Mesangial cell (primary cell): Measurements from ENCODE around the gene GAPDH. TPM values are rescaled to one million over a fixed set of nuclear protein-coding genes. Genes with fewer than 3 reads are reported as not detected.

Source experiments
- total RNA-seq: library from RNA; depleted of rRNA; stranded (reverse); fragments of >200 nt; gene quantifications from 2 replicates; pipeline ENCODE4 v1.2.3, GENCODE V29; 2015

GAPDH gene
- 5,203 and 7,437 TPM in 2 replicates for total RNA-seq

GRCh38 chr12:6533923-6534694 lies at the start of gene GAPDH:
Gene GAPDH, plus strand, starts transcription at chr12:6534517. Its CDS starts 316 bp downstream, at chr12:6534833.

GRCh38 chr12:6492838-6493496 lies 41.4 kb upstream of the GAPDH start, which contains the start of gene MRPL51:
Gene MRPL51, minus strand, starts transcription at chr12:6493262. Its CDS starts 126 bp downstream, at chr12:6493136.

GRCh38 chr12:6493497-6494257 lies 40.6 kb upstream of the GAPDH start, which contains the start of gene NCAPD2:
Gene NCAPD2, plus strand, starts transcription at chr12:6494102. Its CDS starts 997 bp downstream, at chr12:6495099.

Other genes with a start within 250 kb of the GAPDH start
- gene PLEKHG6, start 223.8 kb upstream of the GAPDH start, total RNA-seq = 0.65 and 1.3 TPM in 2 replicates
- gene TNFRSF1A, start 192.4 kb upstream of the GAPDH start, total RNA-seq = 219 and 360 TPM in 2 replicates
- 5.9 and 63.5 TPM in 2 replicates for gene SCNN1A, start 159.0 kb upstream of the GAPDH start, total RNA-seq
- 89.3 and 169 TPM in 2 replicates for gene LTBR, start 150.4 kb upstream of the GAPDH start, total RNA-seq
- 0.51 TPM in 1 of 2 replicates, not detected in the other for gene CD27, start 89.6 kb upstream of the GAPDH start, total RNA-seq
- gene TAPBPL, start 82.5 kb upstream of the GAPDH start, total RNA-seq = 11.4 and 21.4 TPM in 2 replicates
- gene VAMP1, start 63.8 kb upstream of the GAPDH start, total RNA-seq = 3.1 and 7.0 TPM in 2 replicates
- 39.6 and 73.5 TPM in 2 replicates for gene MRPL51, start 41.3 kb upstream of the GAPDH start, total RNA-seq
- 42.2 and 227 TPM in 2 replicates for gene NCAPD2, start 40.4 kb upstream of the GAPDH start, total RNA-seq
- 8.1 and 13.4 TPM in 2 replicates for gene IFFO1, start 21.5 kb downstream of the GAPDH start, total RNA-seq
- gene NOP2, start 33.8 kb downstream of the GAPDH start, total RNA-seq = 28.6 and 36.3 TPM in 2 replicates
- 236 and 412 TPM in 2 replicates for gene CHD4, start 72.9 kb downstream of the GAPDH start, total RNA-seq
- 2.1 and 3.0 TPM in 2 replicates for gene LPAR5, start 101.4 kb downstream of the GAPDH start, total RNA-seq
- gene ACRBP, start 112.9 kb downstream of the GAPDH start, total RNA-seq = 0.49 and 8.7 TPM in 2 replicates
- gene ING4, start 128.6 kb downstream of the GAPDH start, total RNA-seq = 14.5 and 50.5 TPM in 2 replicates
- gene ZNF384, start 154.9 kb downstream of the GAPDH start, total RNA-seq = 28.8 and 35.1 TPM in 2 replicates
- gene PIANP, start 166.3 kb downstream of the GAPDH start, total RNA-seq = 0.16 and 2.9 TPM in 2 replicates
- 68.1 and 78.1 TPM in 2 replicates for gene COPS7A, start 189.5 kb downstream of the GAPDH start, total RNA-seq
- gene MLF2, start 218.6 kb downstream of the GAPDH start, total RNA-seq = 231 and 260 TPM in 2 replicates
- gene PTMS, start 231.8 kb downstream of the GAPDH start, total RNA-seq = 115 and 146 TPM in 2 replicates
- gene LAG3, start 238.0 kb downstream of the GAPDH start, total RNA-seq = under 0.01 and 0.13 TPM in 2 replicates